Fibroblast of villous mesenchyme (primary cell): ENCODE measurements around the gene PDCD10. TPM values are rescaled to one million over a fixed set of nuclear protein-coding genes. Genes with fewer than 3 reads are reported as not detected.

Experiments used
- DNase-seq: peaks from one replicate; pipeline ENCODE4 v3.0.0-alpha.2; 2010; ENCODE audit warnings: low read depth
- H3K4me3 ChIP-seq: 2 replicates; pipeline ENCODE4 v1.5.1; 2011; ENCODE audit warnings: low read depth, mild to moderate bottlenecking, low read length
- total RNA-seq: library from RNA; depleted of rRNA; stranded (reverse); fragments of >200 nt; gene quantifications from 2 replicates; pipeline ENCODE4 v1.2.3, GENCODE V29; 2012
- TF ChIP-seq, protein P1 (sequence below): IDR thresholded peaks from 2 replicates; pipeline ENCODE4 v1.5.1; 2012; ENCODE audit warnings: low read depth, mild to moderate bottlenecking, low read length; ENCODE audit not compliant: insufficient read depth

Gene PDCD10
- total RNA-seq, 1 donor = 79.9 TPM

DNA sequence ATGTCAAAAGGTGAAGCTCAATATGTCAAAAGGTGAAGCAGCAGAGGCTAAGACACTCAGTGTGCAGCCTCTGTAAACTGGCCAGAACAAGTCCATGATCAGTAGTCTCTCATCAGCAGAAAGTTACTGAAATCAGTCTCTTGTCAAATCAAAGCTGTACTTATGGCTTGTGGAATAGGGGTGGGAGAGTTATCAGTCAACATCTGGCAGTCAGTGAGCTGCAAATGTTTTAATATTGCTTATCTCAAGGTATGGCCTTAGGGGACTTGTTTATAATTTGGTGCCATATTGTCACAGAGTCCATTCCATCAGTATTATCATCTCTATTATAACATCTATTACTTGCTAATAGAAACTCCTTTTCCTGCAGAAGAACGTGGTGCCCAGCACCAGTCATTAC is 66.0 kb downstream of the PDCD10 start:
- no peak overlapping the region for H3K4me3 ChIP-seq
- TF ChIP-seq, protein P1, sequence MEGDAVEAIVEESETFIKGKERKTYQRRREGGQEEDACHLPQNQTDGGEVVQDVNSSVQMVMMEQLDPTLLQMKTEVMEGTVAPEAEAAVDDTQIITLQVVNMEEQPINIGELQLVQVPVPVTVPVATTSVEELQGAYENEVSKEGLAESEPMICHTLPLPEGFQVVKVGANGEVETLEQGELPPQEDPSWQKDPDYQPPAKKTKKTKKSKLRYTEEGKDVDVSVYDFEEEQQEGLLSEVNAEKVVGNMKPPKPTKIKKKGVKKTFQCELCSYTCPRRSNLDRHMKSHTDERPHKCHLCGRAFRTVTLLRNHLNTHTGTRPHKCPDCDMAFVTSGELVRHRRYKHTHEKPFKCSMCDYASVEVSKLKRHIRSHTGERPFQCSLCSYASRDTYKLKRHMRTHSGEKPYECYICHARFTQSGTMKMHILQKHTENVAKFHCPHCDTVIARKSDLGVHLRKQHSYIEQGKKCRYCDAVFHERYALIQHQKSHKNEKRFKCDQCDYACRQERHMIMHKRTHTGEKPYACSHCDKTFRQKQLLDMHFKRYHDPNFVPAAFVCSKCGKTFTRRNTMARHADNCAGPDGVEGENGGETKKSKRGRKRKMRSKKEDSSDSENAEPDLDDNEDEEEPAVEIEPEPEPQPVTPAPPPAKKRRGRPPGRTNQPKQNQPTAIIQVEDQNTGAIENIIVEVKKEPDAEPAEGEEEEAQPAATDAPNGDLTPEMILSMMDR = no peak
- DNase-seq = no peak

DNA sequence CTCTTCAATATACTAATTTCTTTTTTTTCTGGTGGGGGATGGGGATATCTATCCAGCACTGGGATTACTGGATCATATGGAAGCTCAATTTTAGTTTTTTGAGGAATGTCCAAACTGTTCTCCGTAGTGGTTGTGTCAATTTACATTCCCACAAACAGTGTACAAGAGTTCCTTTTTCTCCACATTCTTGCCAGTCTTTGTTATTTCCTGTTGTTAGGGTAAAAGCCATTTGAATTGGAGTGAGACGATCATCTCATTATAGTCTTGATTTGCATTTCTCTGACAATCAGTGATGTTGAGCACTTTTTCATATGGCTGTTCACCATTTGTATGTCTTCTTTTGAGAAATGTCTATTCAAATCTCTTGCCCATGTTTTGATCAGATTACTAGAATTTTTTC is 68.1 kb downstream of the PDCD10 start:
- no peak overlapping the region for H3K4me3 ChIP-seq
- TF ChIP-seq, protein P1 = no peak
- DNase-seq = no peak

DNA sequence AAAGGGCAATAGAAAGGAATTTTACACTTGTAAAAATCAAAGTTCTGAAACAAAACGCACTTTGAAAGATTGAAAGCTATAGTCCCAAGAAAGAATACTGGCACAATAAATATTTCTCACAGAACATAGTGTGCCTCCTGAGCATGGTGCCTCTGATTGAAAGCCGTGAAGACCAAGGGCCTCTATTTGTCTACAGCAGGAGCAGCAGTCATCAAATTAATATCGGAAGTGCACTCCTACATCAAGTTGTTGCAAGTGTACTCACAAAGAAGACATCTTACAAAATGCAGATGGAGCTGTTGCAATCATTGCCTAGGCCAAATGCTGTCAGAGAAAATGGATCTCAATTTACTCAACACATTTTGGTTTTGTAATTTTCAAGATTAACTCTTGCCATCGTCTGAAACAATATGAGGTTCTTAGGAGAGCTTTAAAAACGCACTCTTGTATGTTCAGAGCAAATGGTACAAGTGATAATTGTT is 71.7 kb downstream of the PDCD10 start:
- no peak for DNase-seq
- no peak overlapping the region for H3K4me3 ChIP-seq
- TF ChIP-seq, protein P1 = no peak

DNA sequence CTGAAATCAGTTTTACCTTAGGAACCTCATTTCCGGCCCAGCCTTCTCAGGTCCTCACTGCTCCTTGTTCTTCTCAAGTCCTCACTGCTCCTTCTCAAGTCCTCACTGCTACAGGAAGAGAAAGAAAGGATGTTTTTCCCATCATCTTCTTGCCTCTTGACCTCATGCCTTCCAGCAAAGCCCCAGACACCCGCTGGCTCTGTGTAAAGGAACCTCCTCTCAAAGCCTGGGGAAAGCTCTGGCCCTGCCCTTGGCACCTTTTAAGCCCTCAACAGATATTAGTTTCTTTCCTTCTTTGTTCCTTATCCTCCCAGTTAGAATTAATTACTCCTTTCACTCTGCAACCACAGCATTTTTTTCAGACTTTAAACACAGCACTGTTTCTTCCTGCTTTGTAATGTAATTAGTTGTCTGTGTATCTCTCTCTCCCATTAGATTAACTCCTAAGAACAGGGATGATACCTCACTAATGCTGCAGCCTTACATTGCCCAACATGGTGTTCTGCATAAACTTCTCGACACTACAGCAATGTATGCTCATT is 76.9 kb downstream of the PDCD10 start:
- TF ChIP-seq, protein P1 = no peak
- DNase-seq = no peak
- no peak overlapping the region for H3K4me3 ChIP-seq

DNA sequence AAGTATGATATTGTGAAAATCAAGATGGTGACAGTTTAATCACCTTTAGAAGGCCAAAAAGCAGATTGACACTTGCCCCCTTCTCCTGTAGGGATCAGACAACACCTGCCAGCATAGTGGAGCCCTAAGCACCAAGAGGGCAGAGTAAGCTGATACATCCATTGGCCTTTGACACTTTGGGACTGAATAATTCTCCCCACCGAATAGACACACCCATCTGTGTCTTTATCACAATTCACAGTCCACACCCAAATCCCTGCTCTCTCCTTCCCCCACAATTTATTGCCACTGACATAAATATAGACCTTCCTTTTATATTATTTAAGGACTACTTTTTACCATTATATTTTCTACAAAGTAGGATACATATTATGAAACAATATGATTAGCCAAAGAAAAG is 77.9 kb downstream of the PDCD10 start:
- no peak overlapping the region for H3K4me3 ChIP-seq
- no peak for DNase-seq
- TF ChIP-seq, protein P1 = no peak

DNA sequence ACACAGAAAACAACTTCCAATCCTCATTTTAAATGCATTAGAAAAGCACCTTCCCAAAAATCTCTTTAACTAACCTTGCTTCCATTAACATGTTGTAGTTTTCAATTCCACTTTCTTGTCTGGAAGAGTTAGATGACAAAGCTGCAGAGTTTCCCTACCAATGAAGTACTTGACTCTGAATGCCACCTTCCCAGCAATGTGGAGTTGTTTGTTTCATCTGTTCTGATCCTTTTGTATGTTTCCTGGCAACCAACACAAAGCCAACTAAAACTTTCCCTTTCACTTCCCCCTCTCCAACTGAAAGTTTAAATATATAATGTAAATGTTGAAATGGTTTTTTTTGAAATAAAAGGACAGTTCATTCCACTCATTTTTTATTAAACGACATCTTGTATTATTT is 80.9 kb downstream of the PDCD10 start, which contains the start of gene WDR49:
Gene WDR49 (minus strand): TSS at position 183 of the 400 bp plus-strand sequence. CDS start 517 bp downstream, outside the sequence.
- no peak within 1 kb of the TSS for H3K4me3 ChIP-seq
- TF ChIP-seq, protein P1 = no peak
- no peak for DNase-seq

DNA sequence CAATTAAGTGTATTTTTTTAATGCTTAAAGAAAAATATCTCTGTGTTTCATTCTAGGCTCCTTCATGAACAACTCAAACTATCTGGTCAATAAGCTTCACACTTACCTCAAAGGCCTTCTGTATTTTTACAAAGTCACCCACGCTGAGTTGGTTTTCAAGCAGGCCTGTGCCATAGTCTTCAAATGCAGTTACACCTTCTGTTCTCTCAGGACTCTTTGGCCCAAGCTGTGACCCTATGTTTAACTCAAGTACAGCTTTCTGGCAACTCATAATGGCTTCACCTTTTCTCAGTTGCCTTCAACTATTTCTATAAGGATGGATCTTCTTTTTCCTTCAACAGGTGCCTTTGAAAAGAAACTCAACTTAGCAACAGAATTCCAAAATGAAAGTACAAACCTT is 81.5 kb downstream of the PDCD10 start:
- DNase-seq = no peak
- TF ChIP-seq, protein P1 = no peak
- no peak overlapping the region for H3K4me3 ChIP-seq
